HG03103 (cell line): ENCODE measurements around the gene GJB2.
A peak's percentile ranks its signal among the peaks of the same experiment; 100 is the strongest.

Source experiments
- ATAC-seq: cut with Tn5 transposase; IDR thresholded peaks from one replicate; pipeline ENCODE4 v1.9.1; 2021; ENCODE audit warnings: low read depth; ENCODE audit not compliant: unreplicated experiment

Gene GJB2

GRCh38 chr13:20193162-20193906 lies 596 bp upstream of the GJB2 start:
- no peak for ATAC-seq

GRCh38 chr13:20192158-20192835 lies 441 bp downstream of the GJB2 start:
- ATAC-seq = no peak

DNA sequence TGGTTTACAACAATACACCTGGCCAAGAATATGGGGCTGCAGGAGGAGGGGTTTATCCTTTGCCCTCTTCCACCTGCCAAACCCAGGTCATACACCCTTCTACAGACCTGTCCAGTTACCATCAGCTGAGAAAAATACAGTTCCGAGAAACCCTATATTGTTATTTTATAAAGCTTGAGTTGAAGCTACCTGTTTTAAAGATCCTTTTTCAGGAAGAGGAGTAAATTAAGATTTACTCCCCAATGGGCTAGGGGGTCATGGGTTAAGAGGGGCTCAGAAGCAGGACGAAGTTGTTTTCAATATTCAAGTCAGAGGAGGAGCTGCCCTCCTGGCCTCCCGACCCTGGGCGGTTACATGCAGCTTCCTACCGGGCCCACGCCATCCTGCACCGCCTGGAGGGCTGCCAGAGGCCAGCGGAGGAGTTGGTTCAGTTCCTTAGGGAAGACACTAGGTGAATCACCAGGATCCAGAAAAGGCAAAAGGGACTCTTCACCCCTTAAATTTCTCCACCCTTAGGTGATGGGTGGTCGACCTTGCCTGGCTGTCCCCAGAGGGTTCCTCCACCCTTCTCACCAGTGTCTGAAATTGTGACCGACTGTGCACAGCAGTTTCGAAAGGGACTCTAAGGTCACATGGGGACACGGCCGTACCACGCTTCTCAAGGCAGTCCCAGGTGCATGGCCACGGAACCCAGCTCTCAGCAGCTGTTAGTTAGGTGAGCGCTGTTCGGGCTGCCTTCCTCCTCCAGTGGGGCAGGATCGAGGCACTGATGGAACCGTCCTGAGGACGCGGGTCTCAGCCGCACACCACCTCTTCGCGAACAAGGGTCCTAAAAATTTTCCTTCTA lies 1.2 kb downstream of the GJB2 start:
- no peak for ATAC-seq

DNA sequence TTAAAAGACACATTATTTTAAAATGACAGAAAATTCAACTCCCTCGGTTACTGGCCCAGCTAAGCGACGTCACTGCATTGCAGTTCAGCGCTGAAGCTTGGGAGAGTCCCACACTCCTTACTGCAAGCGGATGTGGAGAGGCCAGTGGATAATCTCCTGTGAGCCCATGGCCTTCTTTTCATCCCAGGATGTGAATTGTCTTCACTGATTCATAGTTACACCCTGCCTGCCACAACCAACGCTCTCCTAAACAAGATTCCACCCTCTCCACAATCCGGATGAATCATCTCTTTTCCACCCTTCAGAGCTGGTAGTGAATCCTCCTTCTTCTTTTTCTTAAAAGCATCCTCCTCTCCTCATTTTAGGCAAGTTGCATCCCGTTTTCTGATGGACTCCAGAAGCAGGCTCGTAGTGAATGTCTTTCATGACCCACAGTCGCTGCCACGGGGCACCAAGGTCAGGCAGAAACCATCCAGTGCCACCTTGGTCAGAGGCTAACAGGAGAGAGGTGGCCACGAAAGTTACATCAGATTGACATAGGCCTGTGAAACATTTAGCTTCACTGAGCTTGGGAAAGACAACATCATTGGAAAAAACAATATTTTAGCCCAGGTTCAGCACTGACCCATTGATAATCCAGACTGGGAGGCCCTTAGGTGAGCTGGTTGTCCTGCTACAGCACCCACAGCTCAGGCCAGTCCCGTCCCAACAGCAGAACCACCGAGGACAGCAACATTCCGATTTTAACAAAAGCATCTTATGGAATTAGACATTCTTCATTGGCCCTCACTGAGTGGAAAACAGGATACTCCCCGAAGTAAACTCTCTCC lies 2.0 kb downstream of the GJB2 start:
- no peak for ATAC-seq

- no peak for ATAC-seq
Observed at GRCh38 chr13:20190076-20190475, 2.7 kb downstream of the GJB2 start.

GRCh38 chr13:20188667-20189553 lies 3.8 kb downstream of the GJB2 start:
- ATAC-seq = no peak

DNA sequence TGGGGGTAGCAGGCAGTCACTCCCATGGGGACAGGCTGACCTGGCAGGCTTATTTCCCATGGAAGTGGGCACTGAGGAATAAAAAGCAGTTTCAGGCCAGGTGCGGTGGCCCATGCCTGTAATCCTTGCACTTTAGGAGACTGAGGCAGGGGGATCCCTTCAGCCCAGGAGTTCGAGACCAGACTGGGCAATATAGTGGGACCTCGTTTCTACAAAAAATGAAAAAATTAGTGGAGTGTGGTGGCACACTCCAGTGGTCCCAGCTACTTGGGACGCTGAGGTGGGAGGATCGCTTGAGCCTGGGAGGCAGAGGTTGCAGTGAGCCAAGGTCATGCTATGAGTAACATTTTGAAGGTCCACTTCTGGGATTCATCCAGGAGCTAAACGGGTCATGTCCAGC lies 6.0 kb downstream of the GJB2 start:
- no peak for ATAC-seq

- no peak for ATAC-seq
Observed at GRCh38 chr13:20185366-20186056, 7.2 kb downstream of the GJB2 start.

GRCh38 chr13:20182231-20182846 lies 10.4 kb downstream of the GJB2 start:
- no peak for ATAC-seq

- ATAC-seq = no peak
Observed at GRCh38 chr13:20181188-20181587, 11.6 kb downstream of the GJB2 start.

DNA sequence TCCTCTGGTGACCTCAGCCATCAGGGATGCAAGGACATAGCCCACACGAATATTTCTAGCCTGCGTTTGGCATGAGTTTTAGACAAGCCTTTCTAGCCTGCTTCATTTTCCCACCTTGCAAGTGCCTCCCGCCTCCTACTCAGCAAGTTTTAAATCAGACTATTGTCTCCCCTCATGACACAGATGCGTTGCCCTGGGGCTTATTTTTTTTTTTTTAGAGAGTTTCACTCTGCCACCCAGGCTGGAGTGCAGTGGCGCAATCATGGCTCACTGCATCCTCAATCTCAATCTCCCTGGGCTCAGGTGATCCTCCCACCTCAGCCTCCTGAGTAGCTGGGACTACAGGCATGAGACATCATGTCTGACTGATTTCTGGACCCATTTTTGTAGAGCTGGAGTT lies 14.6 kb downstream of the GJB2 start:
- no peak for ATAC-seq

DNA sequence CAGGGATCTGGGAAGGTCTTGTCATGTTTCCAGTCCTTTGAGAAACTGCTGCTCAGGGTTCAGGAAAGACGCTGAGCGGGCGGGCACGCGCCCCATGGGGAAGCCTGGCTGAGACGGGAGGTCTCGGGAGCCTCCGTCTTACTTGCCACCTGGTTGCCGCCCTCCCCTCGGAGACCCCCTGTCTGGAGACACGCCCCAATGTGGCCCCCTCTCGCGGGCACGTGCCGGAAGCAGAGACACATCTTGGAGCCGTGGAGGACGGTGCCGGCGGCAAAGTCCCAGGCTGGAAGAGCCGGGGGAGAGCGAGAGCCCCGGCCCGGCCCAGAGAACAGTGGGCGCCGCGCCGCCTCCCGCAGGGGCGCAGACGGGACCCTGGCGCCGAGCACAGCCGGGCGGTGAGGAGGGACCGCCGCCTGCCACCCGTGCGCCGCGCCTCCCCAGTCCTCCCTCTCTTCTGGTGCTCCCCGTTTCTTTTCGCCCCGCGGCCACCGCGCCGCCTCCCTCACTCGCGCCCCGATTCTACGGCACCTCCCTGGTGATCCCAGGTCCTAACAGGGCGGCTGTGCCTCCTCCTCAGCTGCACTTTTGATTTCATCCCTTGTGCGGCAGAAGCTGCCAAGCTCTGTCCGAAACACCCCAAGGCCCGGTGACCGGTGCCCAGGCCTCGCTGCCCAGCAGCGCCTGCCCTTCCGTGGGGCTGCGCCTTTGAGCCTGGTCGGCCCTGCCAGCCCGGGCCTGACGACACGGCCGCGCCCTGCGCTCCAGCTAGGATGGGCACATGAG lies 15.5 kb downstream of the GJB2 start:
- no peak for ATAC-seq

- no peak for ATAC-seq
Observed at GRCh38 chr13:20175907-20176652, 16.7 kb downstream of the GJB2 start.

DNA sequence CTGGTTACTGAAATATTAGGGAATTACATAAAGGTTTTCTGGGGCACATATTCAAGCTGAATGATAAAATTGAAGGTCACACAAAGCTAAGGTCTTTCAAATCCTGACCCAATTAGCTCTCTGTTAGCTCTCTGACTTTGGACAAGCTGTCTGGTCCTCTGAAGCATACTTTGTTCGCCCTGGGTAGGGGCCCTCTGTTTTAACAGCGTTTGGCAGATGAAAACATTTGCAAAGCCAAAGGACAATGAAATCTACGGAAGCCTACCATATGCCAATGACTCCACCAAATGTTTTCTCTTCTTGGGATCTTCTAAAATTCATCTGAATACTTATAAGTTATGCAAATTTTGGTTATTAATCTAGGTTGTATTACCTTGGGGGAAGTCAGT lies 17.3 kb downstream of the GJB2 start:
- ATAC-seq = no peak

DNA sequence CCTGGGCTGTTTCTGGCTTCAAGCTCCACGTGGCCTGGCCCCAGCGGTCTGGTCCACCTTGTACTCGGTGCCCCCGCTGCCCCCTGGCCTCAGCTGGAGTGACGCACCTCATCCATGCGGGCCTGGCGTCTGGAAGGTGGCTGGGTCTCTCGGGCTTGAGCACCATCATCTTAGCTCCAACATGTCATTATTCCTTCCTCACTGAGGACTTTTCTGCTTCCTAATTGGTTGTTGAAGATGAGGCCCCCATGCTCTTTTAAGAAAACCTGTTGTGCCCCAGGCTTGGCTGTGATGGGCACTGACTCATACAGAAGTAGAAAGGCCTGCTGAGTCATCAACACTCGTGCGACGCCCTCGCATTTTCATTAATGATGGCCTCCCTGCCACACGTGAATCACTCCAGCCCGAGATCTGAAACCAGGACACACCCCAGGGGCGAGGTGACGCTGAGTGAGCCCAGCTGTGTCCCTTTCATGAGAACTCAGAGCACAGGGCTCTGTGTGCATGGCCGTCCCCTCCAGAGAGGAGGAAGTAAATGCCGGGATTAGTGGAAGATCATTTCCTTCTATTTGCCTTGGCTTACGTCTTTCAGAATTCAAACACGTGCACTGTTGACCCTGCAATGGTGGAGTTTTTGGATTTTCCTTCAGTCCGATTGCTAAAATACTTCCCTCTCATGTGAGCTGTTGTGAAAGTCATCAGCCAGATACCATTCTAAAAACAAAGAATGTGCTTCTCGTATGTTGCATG lies 17.9 kb downstream of the GJB2 start:
- peak; percentile 90 for ATAC-seq

- ATAC-seq = no peak
Observed at GRCh38 chr13:20173116-20173746, 19.5 kb downstream of the GJB2 start.
